Smooth muscle cell (in vitro differentiated cells): Measurements from ENCODE around the gene TRAF2. TPM values are rescaled to one million over a fixed set of nuclear protein-coding genes. Genes with fewer than 3 reads are reported as not detected.

Source experiments
- DNase-seq: peaks from one replicate; lab custom pipeline; 2025; ENCODE audit not compliant: unreplicated experiment; lab: John Stamatoyannopoulos, UW
- H2AFZ ChIP-seq: fragments of 200-600 bp; sonication (generic); 2 replicates; pipeline ENCODE4 v1.6.0; 2016; ENCODE audit warnings: antibody characterized with exemption, low read depth, mild to moderate bottlenecking
- H3F3A ChIP-seq: fragments of 200-600 bp; sonication (generic); 2 replicates; pipeline ENCODE4 v1.6.0; 2017; ENCODE audit warnings: antibody characterized with exemption, low read depth
- H3K27ac ChIP-seq: fragments of 200-600 bp; sonication (generic); 2 replicates; pipeline ENCODE4 v1.5.1; 2016; ENCODE audit warnings: low read depth, mild to moderate bottlenecking
- H3K27me3 ChIP-seq: fragments of 200-600 bp; sonication (generic); 2 replicates; pipeline ENCODE4 v1.6.1; 2016; ENCODE audit warnings: low read depth, mild to moderate bottlenecking
- H3K36me3 ChIP-seq: fragments of 200-600 bp; sonication (generic); 2 replicates; pipeline ENCODE4 v1.5.1; 2016; ENCODE audit warnings: low read depth
- H3K4me1 ChIP-seq: fragments of 200-600 bp; sonication (generic); 2 replicates; pipeline ENCODE4 v1.5.1; 2016; ENCODE audit warnings: low read depth
- H3K4me2 ChIP-seq: fragments of 200-600 bp; sonication (generic); 2 replicates; pipeline ENCODE4 v1.6.0; 2016; ENCODE audit warnings: mild to moderate bottlenecking
- H3K4me3 ChIP-seq: fragments of 200-600 bp; sonication (generic); 2 replicates; pipeline ENCODE4 v1.5.1; 2016; ENCODE audit warnings: mild to moderate bottlenecking
- H3K79me2 ChIP-seq: fragments of 200-600 bp; sonication (generic); 2 replicates; pipeline ENCODE4 v1.6.0; 2016; ENCODE audit warnings: low read depth, mild to moderate bottlenecking
- H3K9ac ChIP-seq: fragments of 200-600 bp; sonication (generic); 2 replicates; pipeline ENCODE4 v1.6.0; 2016; ENCODE audit warnings: low read depth
- H3K9me3 ChIP-seq: fragments of 200-600 bp; sonication (generic); replicated peaks from 2 replicates; pipeline ENCODE4 v1.5.1; 2016; ENCODE audit warnings: low read depth
- H4K20me1 ChIP-seq: fragments of 200-600 bp; sonication (generic); 2 replicates; pipeline ENCODE4 v1.6.0; 2016; ENCODE audit warnings: low read depth
- WGBS: methylation state at CpG from one replicate; pipeline ENCODE4 v1.1.7; 2016; ENCODE audit warnings: low lambda C conversion rate; 5-methylcytosine and 5-hydroxymethylcytosine counted together
- polyA plus RNA-seq: library from polyadenylated mRNA; unstranded; fragments of >200 nt; fragmentation: Nextera tagmentation; extraction: Ambion mirVana; gene quantifications from 2 replicates; pipeline ENCODE4 v1.2.1, GENCODE V29; 2016
- total RNA-seq: library from RNA; depleted of rRNA; stranded (reverse); fragments of >200 nt; gene quantifications from 2 replicates; pipeline ENCODE4 v1.2.3, GENCODE V29; 2014
- TF ChIP-seq, protein P1 (sequence below): fragments of 200-600 bp; sonication (generic); IDR thresholded peaks from 2 replicates; pipeline ENCODE4 v1.5.1; 2017; ENCODE audit warnings: borderline replicate concordance, mild to moderate bottlenecking, antibody characterized with exemption; ENCODE audit not compliant: insufficient read depth, poor library complexity, severe bottlenecking

The TRAF2 gene
- total and polyA plus RNA-seq, 2 experiments from 2014 or later: 7.0 to 15.9 TPM

DNA sequence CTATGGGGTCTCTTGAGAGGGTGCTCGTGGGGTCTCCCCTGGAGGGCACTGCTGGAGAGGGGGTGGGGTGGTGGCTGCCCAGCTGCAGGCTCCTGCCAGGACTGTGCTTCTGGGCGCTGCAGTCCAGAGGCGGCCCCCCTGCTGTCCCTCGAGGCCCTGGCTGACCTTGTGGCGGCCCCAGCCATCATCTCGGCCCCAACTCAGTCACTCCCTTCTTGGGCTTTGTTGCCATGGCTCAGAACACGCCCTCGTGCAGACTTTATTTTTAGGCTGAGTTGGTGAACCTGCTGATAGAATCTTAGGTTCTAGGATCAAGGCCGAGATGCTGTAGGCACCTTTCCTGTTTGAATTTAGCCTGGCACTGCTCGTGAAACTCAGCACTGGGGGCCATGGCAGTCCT, 35.4 kb downstream of the TRAF2 start:
- Histone ChIP-seq H3K9ac (no peak overlapping the region), H4K20me1 (no peaks in the 10 kb centered on the region), H3K36me3 (no peaks in the 10 kb centered on the region), H3K9me3 (no peaks in the 10 kb centered on the region), H2AFZ (no peak overlapping the region), H3K4me3 (no peak overlapping the region), H3F3A (no peaks in the 10 kb centered on the region), H3K79me2 (no peaks in the 10 kb centered on the region), H3K27ac (no peak overlapping the region), H3K4me1 (no peaks in the 10 kb centered on the region), H3K4me2 (no peak overlapping the region), H3K27me3 (no peaks in the 10 kb centered on the region)
- TF ChIP-seq, protein P1, sequence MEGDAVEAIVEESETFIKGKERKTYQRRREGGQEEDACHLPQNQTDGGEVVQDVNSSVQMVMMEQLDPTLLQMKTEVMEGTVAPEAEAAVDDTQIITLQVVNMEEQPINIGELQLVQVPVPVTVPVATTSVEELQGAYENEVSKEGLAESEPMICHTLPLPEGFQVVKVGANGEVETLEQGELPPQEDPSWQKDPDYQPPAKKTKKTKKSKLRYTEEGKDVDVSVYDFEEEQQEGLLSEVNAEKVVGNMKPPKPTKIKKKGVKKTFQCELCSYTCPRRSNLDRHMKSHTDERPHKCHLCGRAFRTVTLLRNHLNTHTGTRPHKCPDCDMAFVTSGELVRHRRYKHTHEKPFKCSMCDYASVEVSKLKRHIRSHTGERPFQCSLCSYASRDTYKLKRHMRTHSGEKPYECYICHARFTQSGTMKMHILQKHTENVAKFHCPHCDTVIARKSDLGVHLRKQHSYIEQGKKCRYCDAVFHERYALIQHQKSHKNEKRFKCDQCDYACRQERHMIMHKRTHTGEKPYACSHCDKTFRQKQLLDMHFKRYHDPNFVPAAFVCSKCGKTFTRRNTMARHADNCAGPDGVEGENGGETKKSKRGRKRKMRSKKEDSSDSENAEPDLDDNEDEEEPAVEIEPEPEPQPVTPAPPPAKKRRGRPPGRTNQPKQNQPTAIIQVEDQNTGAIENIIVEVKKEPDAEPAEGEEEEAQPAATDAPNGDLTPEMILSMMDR: no peak
- WGBS: 94% methylated on average over 8 of the region's 10 CpGs
- no peak for DNase-seq

DNA sequence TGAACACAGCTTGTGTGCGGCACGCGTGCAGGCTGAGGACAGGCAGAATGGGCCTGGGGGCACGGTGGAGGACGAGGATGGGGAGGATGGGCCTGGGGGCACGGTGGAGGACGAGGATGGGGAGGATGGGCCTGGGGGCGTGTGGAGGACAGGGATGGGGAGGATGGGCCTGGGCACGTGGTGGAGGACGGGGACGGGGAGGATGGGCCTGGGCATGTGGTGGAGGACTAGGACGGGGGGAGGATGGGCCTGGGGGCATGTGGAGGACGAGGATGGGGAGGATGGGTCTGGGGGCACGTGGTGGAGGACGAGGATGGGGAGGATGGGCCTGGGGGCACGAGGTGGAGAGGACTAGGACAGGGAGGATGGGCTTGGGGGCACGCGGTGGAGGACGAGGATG, 36.2 kb downstream of the TRAF2 start:
- TF ChIP-seq, protein P1: no peak
- no peak for DNase-seq
- WGBS: 88% methylated on average over 11 of the region's 19 CpGs
- no peak overlapping the region for H2AFZ ChIP-seq
- no peak overlapping the region for H3K4me2 ChIP-seq
- H3K27me3 ChIP-seq: no peaks in the 10 kb centered on the region
- no peak overlapping the region for H3K27ac ChIP-seq
- no peak overlapping the region for H3K4me3 ChIP-seq
- H4K20me1 ChIP-seq: no peaks in the 10 kb centered on the region
- no peak overlapping the region for H3K9ac ChIP-seq
- H3K79me2 ChIP-seq: no peaks in the 10 kb centered on the region
- no peaks in the 10 kb centered on the region for H3K4me1 ChIP-seq
- H3K9me3 ChIP-seq: no peaks in the 10 kb centered on the region
- H3F3A ChIP-seq: no peaks in the 10 kb centered on the region
- H3K36me3 ChIP-seq: no peaks in the 10 kb centered on the region

DNA sequence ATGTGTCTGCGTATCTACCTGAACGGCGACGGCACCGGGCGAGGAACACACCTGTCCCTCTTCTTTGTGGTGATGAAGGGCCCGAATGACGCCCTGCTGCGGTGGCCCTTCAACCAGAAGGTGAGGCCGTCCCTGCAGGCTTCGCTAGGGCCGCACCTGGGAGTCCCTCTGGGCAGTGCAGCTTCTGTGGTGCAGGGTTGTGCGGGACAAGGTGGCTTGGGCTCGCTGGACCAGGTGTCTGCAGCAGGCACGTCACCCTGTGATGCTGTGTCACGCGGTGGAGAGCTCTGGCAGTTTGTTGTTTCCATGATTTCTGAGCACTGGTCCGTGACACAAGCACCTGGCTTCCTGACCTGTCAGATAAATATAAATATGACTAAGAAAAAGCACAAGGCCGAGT, 37.6 kb downstream of the TRAF2 start:
- Histone ChIP-seq H3K4me3 (no peak overlapping the region), H3K4me1 (no peaks in the 10 kb centered on the region), H3K9me3 (no peaks in the 10 kb centered on the region), H3K9ac (no peak overlapping the region), H3K4me2 (no peak overlapping the region), H3K27ac (no peak overlapping the region), H3F3A (no peaks in the 10 kb centered on the region), H2AFZ (no peak overlapping the region), H3K36me3 (no peaks in the 10 kb centered on the region), H4K20me1 (no peaks in the 10 kb centered on the region), H3K27me3 (no peaks in the 10 kb centered on the region), H3K79me2 (no peaks in the 10 kb centered on the region)
- TF ChIP-seq, protein P1: no peak
- no peak for DNase-seq
- WGBS: 99% methylated on average over 19 of the region's 19 CpGs

DNA sequence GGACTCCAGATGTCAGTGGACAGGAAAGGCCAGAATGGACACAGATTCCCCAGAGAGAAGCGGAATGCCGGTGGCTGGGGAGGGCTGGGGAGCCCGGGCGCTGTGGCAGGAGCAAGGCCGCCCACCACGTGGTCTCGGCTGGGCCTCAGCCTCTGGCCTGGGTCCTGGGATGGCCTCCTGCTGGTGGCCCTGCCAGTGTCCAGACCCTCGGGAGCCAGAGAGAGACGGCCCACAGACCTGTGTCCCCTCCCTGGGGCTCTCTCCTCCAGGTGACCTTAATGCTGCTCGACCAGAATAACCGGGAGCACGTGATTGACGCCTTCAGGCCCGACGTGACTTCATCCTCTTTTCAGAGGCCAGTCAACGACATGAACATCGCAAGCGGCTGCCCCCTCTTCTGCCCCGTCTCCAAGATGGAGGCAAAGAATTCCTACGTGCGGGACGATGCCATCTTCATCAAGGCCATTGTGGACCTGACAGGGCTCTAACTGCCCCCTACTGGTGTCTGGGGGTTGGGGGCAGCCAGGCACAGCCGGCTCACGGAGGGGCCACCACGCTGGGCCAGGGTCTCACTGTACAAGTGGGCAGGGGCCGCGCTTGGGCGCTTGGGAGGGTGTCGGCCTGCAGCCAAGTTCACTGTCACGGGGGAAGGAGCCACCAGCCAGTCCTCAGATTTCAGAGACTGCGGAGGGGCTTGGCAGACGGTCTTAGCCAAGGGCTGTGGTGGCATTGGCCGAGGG, 39.3 kb downstream of the TRAF2 start:
- Histone ChIP-seq H3K36me3 (no peaks in the 10 kb centered on the region), H3F3A (no peaks in the 10 kb centered on the region), H3K4me2 (no peak overlapping the region), H3K27me3 (no peaks in the 10 kb centered on the region), H3K4me1 (no peaks in the 10 kb centered on the region), H3K9ac (no peak overlapping the region), H4K20me1 (no peaks in the 10 kb centered on the region), H3K79me2 (no peaks in the 10 kb centered on the region), H2AFZ (no peak overlapping the region), H3K9me3 (no peaks in the 10 kb centered on the region), H3K27ac (no peak overlapping the region), H3K4me3 (no peak overlapping the region)
- TF ChIP-seq, protein P1: no peak
- 90% methylated on average over 33 of the region's 33 CpGs for WGBS
- DNase-seq: no peak
